HG03095 (cell line): ENCODE measurements around the gene GAS2L3.
"Not testable (repeated sequence)": the region's sequence is repeated elsewhere in the genome, so short reads cannot be mapped to it uniquely, and the experiment has no call there.

Experiments used
- ATAC-seq: cut with Tn5 transposase; IDR thresholded peaks from one replicate; pipeline ENCODE4 v1.9.1; 2021; ENCODE audit warnings: moderate library complexity; ENCODE audit not compliant: unreplicated experiment

The GAS2L3 gene

GRCh38 chr12:100573292-100574186 lies at the start of gene GAS2L3:
GAS2L3 (plus strand) TSS chr12:100573684; CDS start chr12:100594905, 21,221 bp downstream.
- ATAC-seq: peak; percentile 98

- ATAC-seq: no peak
Observed at GRCh38 chr12:100528034-100528433, 45.5 kb upstream of the GAS2L3 start.

GRCh38 chr12:100528471-100529127 lies 44.9 kb upstream of the GAS2L3 start:
- no peak for ATAC-seq

- no peak for ATAC-seq
Observed at GRCh38 chr12:100529756-100530350, 43.6 kb upstream of the GAS2L3 start.

- ATAC-seq: no peak
Observed at GRCh38 chr12:100533376-100533775, 40.1 kb upstream of the GAS2L3 start.

GRCh38 chr12:100534625-100535227 lies 38.8 kb upstream of the GAS2L3 start:
- ATAC-seq: no peak

- no peak for ATAC-seq
Observed at GRCh38 chr12:100539202-100539601, 34.3 kb upstream of the GAS2L3 start.

GRCh38 chr12:100544165-100544564 lies 29.3 kb upstream of the GAS2L3 start:
- no peak for ATAC-seq

GRCh38 chr12:100545092-100545491 lies 28.4 kb upstream of the GAS2L3 start:
- no peak for ATAC-seq

- no peak for ATAC-seq
Observed at GRCh38 chr12:100553936-100554335, 19.5 kb upstream of the GAS2L3 start.

- no peak for ATAC-seq
Observed at GRCh38 chr12:100554608-100555077, 18.8 kb upstream of the GAS2L3 start.

- no peak for ATAC-seq
Observed at GRCh38 chr12:100555722-100556121, 17.8 kb upstream of the GAS2L3 start.

GRCh38 chr12:100557357-100557756 lies 16.1 kb upstream of the GAS2L3 start:
- ATAC-seq: no peak

GRCh38 chr12:100559261-100559660 lies 14.2 kb upstream of the GAS2L3 start:
- not testable (repeated sequence) for ATAC-seq

- ATAC-seq: no peak
Observed at GRCh38 chr12:100564090-100564489, 9.4 kb upstream of the GAS2L3 start.

- no peak for ATAC-seq
Observed at GRCh38 chr12:100564905-100565467, 8.5 kb upstream of the GAS2L3 start.

- no peak for ATAC-seq
Observed at GRCh38 chr12:100565987-100566545, 7.4 kb upstream of the GAS2L3 start.

GRCh38 chr12:100566887-100567637 lies 6.4 kb upstream of the GAS2L3 start:
- ATAC-seq: peak; percentile 92

GRCh38 chr12:100567945-100568344 lies 5.5 kb upstream of the GAS2L3 start:
- ATAC-seq: peak; percentile 21

GRCh38 chr12:100572184-100572583 lies 1.3 kb upstream of the GAS2L3 start:
- no peak for ATAC-seq
